ENCODE results near the gene OOSP3.

- no peak for TF ChIP-seq POLR2A (IDR thresholded peaks at IDR 0.05; ENCODE audit: low read length)
- no peak for TF ChIP-seq GATA1 (IDR thresholded peaks at IDR 0.05; ENCODE audit: low read depth, low read length)
Measured at GRCh38 chr11:59898046-59898445, 19.5 kb downstream of the OOSP3 start.

Data from erythroblast (primary cell).